ENCODE results near the gene PTPRM. TPM values are rescaled to one million over a fixed set of nuclear protein-coding genes. Genes with fewer than 3 reads are reported as not detected.

The PTPRM gene
- total RNA-seq = 116 to 142 TPM (median 131 TPM) in 3 replicates
- long read RNA-seq, partial matches to known transcripts = 65 of 102 reads
- long read RNA-seq, other reads (novel, unspliced or antisense) = 37 of 102 reads

GRCh38 chr18:7566567-7567473, at the start of gene PTPRM:
TSS of gene PTPRM (plus strand) at chr18:7567316. CDS start at chr18:7567819, 503 bp downstream.
- H3K9me3 Mint-ChIP-seq (ENCODE audit: low read depth) = peaks cover 9% of the 10 kb centered on the region
- DNase-seq (ENCODE audit: low spot score) = peak; percentile 82
- peak; percentile 55 for TF ChIP-seq CTCF (IDR thresholded peaks at IDR 0.05)
- H3K27me3 Mint-ChIP-seq (ENCODE audit: low read depth) = no peaks in the 10 kb centered on the region
- H3K36me3 Mint-ChIP-seq (ENCODE audit: low read depth) = peaks cover 3% of the 10 kb centered on the region
- H3K4me1 Mint-ChIP-seq (ENCODE audit: low read depth) = peaks cover 42% of the 10 kb centered on the region
- peak within 1 kb of the TSS; percentile 97 for H3K27ac Mint-ChIP-seq (ENCODE audit: unreplicated experiment)
- peak within 1 kb of the TSS; percentile 88 for H3K4me3 Mint-ChIP-seq (ENCODE audit: unreplicated experiment)

- H3K36me3 Mint-ChIP-seq (ENCODE audit: low read depth) = no peaks in the 10 kb centered on the region
- no peak overlapping the region for H3K27ac Mint-ChIP-seq (ENCODE audit: unreplicated experiment)
- peaks cover under 1% of the 10 kb centered on the region for H3K4me1 Mint-ChIP-seq (ENCODE audit: low read depth)
- H3K4me3 Mint-ChIP-seq (ENCODE audit: unreplicated experiment) = no peak overlapping the region
- H3K27me3 Mint-ChIP-seq (ENCODE audit: low read depth) = no peaks in the 10 kb centered on the region
- no peak for DNase-seq (ENCODE audit: low spot score)
- no peaks in the 10 kb centered on the region for H3K9me3 Mint-ChIP-seq (ENCODE audit: low read depth)
- TF ChIP-seq CTCF (IDR thresholded peaks at IDR 0.05) = no peak
These were observed 49.3 kb upstream of the PTPRM start for GRCh38 chr18:7517852-7518251.

- no peaks in the 10 kb centered on the region for H3K36me3 Mint-ChIP-seq (ENCODE audit: low read depth)
- H3K27ac Mint-ChIP-seq (ENCODE audit: unreplicated experiment) = no peak overlapping the region
- TF ChIP-seq CTCF (IDR thresholded peaks at IDR 0.05) = no peak
- H3K27me3 Mint-ChIP-seq (ENCODE audit: low read depth) = no peaks in the 10 kb centered on the region
- H3K4me1 Mint-ChIP-seq (ENCODE audit: low read depth) = peaks cover 2% of the 10 kb centered on the region
- H3K4me3 Mint-ChIP-seq (ENCODE audit: unreplicated experiment) = no peak overlapping the region
- H3K9me3 Mint-ChIP-seq (ENCODE audit: low read depth) = no peaks in the 10 kb centered on the region
- DNase-seq (ENCODE audit: low spot score) = no peak
These were observed 46.8 kb upstream of the PTPRM start for GRCh38 chr18:7520200-7520785.

GRCh38 chr18:7521226-7521856, 45.8 kb upstream of the PTPRM start:
- no peaks in the 10 kb centered on the region for H3K9me3 Mint-ChIP-seq (ENCODE audit: low read depth)
- no peaks in the 10 kb centered on the region for H3K36me3 Mint-ChIP-seq (ENCODE audit: low read depth)
- no peak for DNase-seq (ENCODE audit: low spot score)
- H3K27me3 Mint-ChIP-seq (ENCODE audit: low read depth) = no peaks in the 10 kb centered on the region
- H3K4me3 Mint-ChIP-seq (ENCODE audit: unreplicated experiment) = no peak overlapping the region
- H3K27ac Mint-ChIP-seq (ENCODE audit: unreplicated experiment) = no peak overlapping the region
- TF ChIP-seq CTCF (IDR thresholded peaks at IDR 0.05) = no peak
- peaks cover 2% of the 10 kb centered on the region for H3K4me1 Mint-ChIP-seq (ENCODE audit: low read depth)

GRCh38 chr18:7523772-7524171, 43.3 kb upstream of the PTPRM start:
- peaks cover 2% of the 10 kb centered on the region for H3K4me1 Mint-ChIP-seq (ENCODE audit: low read depth)
- no peak overlapping the region for H3K27ac Mint-ChIP-seq (ENCODE audit: unreplicated experiment)
- no peak for TF ChIP-seq CTCF (IDR thresholded peaks at IDR 0.05)
- H3K9me3 Mint-ChIP-seq (ENCODE audit: low read depth) = no peaks in the 10 kb centered on the region
- no peak for DNase-seq (ENCODE audit: low spot score)
- no peaks in the 10 kb centered on the region for H3K27me3 Mint-ChIP-seq (ENCODE audit: low read depth)
- no peaks in the 10 kb centered on the region for H3K36me3 Mint-ChIP-seq (ENCODE audit: low read depth)
- H3K4me3 Mint-ChIP-seq (ENCODE audit: unreplicated experiment) = no peak overlapping the region
